ENCODE measurements around the gene ZIC5.

Gene ZIC5

GRCh38 chr13:99975626-99976025 lies 4.1 kb upstream of the ZIC5 start:
- DNase-seq: no peak

GRCh38 chr13:99974939-99975561 lies 3.5 kb upstream of the ZIC5 start:
- DNase-seq: no peak

GRCh38 chr13:99974296-99974938 lies 2.9 kb upstream of the ZIC5 start:
- no peak for DNase-seq

GRCh38 chr13:99973808-99974185 lies 2.2 kb upstream of the ZIC5 start:
- no peak for DNase-seq

- no peak for DNase-seq
Observed at GRCh38 chr13:99973163-99973807, 1.7 kb upstream of the ZIC5 start.

DNA sequence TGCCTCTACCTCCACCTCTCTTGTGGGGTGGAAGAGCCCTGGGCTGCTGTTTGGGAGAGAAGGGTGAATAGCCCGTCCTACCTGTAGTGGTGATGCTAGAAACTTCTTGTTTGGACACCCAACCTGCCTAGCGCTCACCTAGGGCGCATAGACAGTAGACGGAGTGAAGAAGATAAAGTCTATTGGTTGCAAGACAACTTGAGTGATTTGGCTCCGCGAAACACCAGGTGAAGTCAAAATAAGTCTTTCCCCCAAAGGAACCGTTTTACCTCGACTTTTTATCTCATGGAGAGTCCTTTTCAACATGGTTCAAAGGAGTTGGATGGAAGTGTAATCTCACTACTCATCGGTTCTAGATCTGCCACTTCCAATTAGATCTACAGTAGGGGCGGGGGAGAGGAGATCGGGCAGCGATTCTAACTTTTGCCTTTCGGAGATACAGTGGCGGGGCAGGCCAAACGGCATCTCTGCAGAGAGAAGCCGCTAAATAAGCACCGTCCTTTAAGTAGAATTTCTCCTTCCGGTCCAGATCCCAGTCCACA lies 694 bp upstream of the ZIC5 start:
- no peak for DNase-seq

DNA sequence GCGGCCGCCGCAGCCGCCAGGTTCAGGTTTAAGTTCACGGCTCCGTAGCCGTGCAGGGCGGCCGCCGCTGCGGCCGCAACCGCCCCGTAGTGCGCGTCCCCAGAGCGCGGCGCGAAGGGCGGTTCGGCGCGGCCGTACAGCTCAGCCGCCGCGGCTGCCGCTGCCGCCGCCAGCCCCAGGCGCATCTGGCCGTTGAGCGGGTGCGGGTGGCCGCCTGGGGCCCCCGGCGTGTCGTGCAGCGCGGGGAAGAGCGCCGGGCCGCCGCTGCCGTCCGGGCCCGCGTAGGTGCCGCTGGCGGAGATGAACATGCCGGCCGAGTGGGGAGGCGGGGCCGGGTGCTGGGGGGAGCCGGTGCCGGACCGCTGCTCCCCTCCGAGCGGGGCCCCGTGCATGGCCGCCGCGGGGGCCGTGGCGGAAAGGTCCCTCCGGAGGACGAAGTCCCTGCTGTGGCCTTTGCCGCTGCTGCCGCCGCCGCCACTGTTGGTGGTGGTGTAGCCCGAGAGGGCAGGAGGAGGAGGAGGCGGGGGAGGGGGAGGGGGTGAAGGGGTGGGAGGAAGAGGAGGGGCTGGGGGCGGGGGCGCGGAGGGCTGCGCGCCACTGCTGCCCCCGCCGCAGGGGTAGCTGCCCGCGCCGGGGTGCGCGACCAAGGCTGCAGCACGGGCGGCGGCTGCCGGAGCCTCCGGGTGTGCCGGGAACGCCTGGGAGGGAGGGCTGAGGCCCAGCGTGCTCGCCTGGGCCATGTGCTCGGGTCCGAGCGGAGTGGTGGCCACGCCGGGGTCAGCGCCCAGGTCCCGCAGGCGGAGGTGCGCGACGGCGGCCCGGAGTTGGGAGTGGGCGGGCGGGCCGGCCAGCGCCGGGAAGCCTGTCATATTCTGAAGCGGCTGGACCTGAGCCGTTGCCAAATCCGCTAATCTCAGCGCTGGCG lies 654 bp downstream of the ZIC5 start:
- DNase-seq: no peak

DNA sequence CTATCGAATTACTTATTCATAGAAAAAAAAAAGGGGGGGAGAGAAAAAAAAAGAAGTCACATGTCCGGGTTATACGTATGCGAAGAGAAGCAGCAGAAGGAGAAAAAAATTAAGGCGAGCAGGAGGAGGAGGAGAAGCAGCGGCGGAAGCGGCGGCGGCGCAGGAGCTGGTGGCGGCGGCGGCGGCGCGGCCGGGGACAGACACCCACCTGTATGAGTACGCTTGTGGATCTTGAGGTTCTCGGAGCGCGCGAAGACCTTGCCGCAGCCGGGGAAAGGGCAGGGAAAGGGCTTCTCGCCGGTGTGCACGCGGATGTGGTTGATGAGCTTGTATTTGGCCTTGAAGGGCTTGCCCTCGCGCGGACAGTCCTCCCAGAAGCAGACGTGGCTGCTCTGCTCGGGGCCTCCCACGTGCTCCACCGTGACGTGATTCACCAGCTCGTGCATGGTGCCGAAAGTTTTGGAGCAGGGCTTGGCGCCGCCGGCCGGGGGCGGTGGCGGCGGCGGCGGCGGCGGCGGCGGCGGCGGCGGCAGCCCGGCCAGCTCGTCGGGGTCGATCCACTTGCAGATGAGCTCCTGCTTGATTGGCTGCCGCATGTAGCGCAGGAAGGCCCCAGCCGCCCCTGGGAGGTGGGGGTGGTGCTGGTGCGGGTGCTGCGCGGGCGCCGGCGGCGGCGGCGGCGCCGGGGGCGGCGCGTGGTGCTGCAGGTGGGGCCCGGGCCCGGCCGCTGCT lies 1.5 kb downstream of the ZIC5 start:
- DNase-seq: peak; percentile 36

DNA sequence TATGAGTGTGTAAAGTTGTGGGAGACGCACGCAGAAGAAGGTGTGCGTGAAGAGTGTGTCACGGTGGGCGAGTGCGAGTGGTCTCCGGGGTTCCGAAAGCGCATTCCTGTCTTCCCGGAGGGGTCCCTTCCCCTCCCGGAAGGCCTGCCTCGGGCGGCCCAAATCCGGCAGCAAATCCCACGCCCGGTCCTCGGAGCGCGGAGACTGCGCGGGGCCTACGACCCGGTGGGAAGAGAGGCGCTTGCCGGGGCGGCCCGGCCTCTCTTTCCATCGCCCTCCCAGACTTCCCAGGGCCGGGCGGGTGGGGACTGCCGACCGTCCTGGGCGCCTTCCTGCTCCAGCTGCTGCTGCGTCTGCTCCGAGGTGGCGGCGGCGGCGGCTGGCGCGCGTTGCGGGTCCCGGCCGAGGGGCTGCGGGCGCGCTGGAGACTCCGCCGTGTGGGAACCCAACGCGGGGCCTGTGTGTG lies 2.1 kb downstream of the ZIC5 start:
- DNase-seq: no peak

- no peak for DNase-seq
Observed at GRCh38 chr13:99968521-99969452, 2.8 kb downstream of the ZIC5 start.

GRCh38 chr13:99967869-99968520 lies 3.6 kb downstream of the ZIC5 start:
- no peak for DNase-seq

GRCh38 chr13:99967498-99967868 lies 4.1 kb downstream of the ZIC5 start:
- DNase-seq: no peak

- no peak for DNase-seq
Observed at GRCh38 chr13:99966064-99966805, 5.3 kb downstream of the ZIC5 start.

DNA sequence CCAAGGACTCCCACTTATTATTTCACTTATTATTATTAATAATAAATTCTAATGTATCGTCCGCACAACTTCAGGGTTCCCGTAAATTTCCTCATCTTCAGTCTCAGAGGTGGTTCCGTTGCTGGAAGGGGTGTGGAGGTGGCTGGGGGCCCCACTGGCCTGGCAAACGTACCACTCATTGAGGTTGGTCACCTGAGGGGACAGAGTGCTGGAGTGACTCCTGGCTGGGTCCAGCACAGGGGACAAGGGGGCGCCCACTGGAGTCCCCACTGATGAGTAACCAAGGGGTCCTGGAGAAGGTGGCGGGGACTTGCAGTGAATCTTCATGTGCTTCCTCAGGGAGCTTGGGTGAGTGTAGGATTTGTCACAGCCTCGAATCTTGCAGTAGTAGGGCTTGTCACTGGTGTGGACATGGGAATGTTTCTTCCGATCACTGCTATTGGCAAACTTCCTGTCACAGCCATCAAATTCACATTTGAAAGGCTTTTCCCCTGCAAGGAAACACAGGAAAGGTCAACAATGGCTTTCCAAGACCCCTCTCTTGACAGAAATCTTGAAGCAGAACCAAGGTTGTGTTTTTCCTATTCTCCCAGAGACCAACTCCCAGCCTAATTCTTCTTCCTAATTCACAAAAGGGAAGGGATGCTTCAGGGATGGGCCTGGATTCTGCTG lies 6.1 kb downstream of the ZIC5 start:
- no peak for DNase-seq

DNA sequence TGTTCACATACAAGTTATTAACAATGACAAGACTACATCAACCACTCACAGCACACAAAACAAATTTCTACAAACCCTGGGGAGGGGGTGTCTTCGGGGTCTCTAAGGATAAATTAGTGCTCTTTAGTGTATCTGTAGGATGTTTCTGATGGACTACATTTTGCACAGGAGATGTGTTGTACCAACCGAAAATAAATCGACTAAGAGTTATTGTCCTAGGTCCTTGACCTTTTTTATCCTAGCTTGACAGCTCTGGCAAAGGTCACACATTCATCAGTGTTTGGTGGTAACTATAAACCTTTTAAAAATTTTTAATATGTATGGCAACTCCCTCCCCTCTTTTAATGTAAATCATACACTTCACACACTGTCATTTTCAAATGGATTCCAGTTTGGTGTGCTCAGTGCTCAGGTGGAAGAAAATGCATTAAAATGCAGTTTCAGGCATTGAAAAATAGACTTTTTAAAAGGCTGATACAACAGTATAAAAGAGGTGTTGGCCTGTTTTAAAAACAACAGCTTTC lies 7.7 kb downstream of the ZIC5 start:
- DNase-seq: no peak

DNA sequence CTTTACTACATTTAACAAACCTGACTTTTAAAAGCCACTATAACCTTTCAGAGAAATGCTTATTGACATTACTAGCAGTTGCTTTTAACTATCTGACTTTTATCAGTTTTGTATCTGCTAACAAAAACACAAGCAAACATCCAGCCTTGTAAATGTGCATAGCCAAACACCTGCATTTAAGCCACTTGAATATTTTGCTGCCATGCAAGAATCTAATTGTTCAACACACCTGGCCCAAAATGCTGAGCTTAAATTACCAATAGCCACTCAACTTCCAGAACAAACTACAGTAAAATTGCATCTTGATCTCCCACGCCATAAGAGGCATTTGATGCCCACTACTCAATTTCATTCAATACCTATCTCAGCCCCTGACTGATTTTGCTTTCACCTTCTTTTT lies 9.3 kb downstream of the ZIC5 start:
- DNase-seq: no peak

- no peak for DNase-seq
Observed at GRCh38 chr13:99961636-99962035, 9.9 kb downstream of the ZIC5 start.

DNA sequence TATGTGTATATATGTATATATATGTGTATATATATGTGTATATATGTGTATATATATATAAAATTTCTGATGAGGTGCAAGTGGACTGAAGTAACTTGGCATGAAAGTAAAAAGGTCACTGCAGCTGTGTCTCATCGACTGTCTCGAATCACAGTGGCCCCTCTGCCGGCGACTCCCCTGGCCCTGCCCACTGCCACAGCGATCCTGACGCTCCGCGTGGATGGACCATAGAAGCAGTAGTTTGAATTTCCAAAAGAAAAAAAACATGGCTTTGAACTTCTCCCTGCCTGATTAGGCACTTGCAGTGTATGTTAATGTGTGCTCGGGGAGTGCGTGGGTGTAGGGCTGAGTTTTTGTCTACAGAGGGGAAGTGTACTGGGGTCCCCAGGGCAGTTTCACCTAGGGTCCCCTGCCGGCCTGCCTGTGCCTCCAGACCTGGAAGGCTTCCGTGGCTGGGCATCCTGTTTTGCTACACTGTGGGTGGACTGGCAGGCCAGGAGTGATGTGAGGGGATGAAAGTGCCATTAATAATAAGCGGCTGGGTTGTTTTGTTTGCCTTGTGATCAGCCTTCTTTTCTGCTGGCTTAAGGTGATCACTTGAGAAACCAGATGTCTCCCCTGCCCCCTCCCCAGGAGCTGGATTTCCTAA lies 10.8 kb downstream of the ZIC5 start:
- no peak for DNase-seq
